H9 (cell line): ENCODE data around the gene RSU1. TPM values are rescaled to one million over a fixed set of nuclear protein-coding genes. Genes with fewer than 3 reads are reported as not detected.
A peak's percentile ranks its signal among the peaks of the same experiment; 100 is the strongest.

Experiments used
- DNase-seq: peaks from one replicate; pipeline ENCODE4 v3.0.0-alpha.2; 2017
- H2AFZ ChIP-seq: one replicate; pipeline ENCODE4 v1.6.1; 2013; ENCODE audit warnings: mild to moderate bottlenecking, low read length, control low read depth, moderate library complexity
- H2AK5ac ChIP-seq: 2 replicates; pipeline ENCODE4 v1.6.1; 2013; ENCODE audit warnings: low read length, control low read depth, mixed read lengths; ENCODE audit not compliant: insufficient read length
- H2BK120ac ChIP-seq: one replicate; pipeline ENCODE4 v1.6.1; 2013; ENCODE audit warnings: low read depth, mild to moderate bottlenecking, low read length, control low read depth, inconsistent platforms; ENCODE audit not compliant: poor library complexity, severe bottlenecking
- H2BK12ac ChIP-seq: 2 replicates; pipeline ENCODE4 v1.6.1; 2013; ENCODE audit warnings: low read length, control low read depth, mixed read lengths, low read depth; ENCODE audit not compliant: insufficient read length
- H2BK15ac ChIP-seq: 2 replicates; pipeline ENCODE4 v1.6.1; 2013; ENCODE audit warnings: low read depth, low read length, control low read depth
- H2BK20ac ChIP-seq: one replicate; pipeline ENCODE4 v1.6.1; 2013; ENCODE audit warnings: low read depth, mild to moderate bottlenecking, low read length, control low read depth, inconsistent platforms; ENCODE audit not compliant: poor library complexity, severe bottlenecking
- H2BK5ac ChIP-seq: 2 replicates; pipeline ENCODE4 v1.6.1; 2013; ENCODE audit warnings: low read length, control low read depth, mixed read lengths; ENCODE audit not compliant: insufficient read length
- H3K14ac ChIP-seq: 2 replicates; pipeline ENCODE4 v1.6.1; 2013; ENCODE audit warnings: low read length, control low read depth; ENCODE audit not compliant: insufficient read depth
- H3K18ac ChIP-seq: 2 replicates; pipeline ENCODE4 v1.6.1; 2013; ENCODE audit warnings: low read depth, mild to moderate bottlenecking, mixed read lengths, low read length, control low read depth; ENCODE audit not compliant: insufficient read length
- H3K23ac ChIP-seq: 2 replicates; pipeline ENCODE4 v1.6.1; 2013; ENCODE audit warnings: low read length, control low read depth, mixed read lengths, low read depth; ENCODE audit not compliant: insufficient read length
- H3K23me2 ChIP-seq: 2 replicates; pipeline ENCODE4 v1.6.1; 2013; ENCODE audit warnings: low read depth, mild to moderate bottlenecking, mixed read lengths, low read length, control low read depth; ENCODE audit not compliant: insufficient read length, poor library complexity, severe bottlenecking
- H3K27ac ChIP-seq: 2 replicates; pipeline ENCODE4 v1.5.1; 2013; ENCODE audit warnings: low read length, control low read depth, mixed read lengths, low read depth; ENCODE audit not compliant: insufficient read length
- H3K27me3 ChIP-seq: 2 replicates; pipeline ENCODE4 v1.6.1; 2013; ENCODE audit warnings: low read length, control low read depth, inconsistent platforms; ENCODE audit not compliant: insufficient read depth
- H3K4ac ChIP-seq: 2 replicates; pipeline ENCODE4 v1.6.1; 2013; ENCODE audit warnings: low read depth, mild to moderate bottlenecking, control low read depth, inconsistent platforms, low read length, moderate library complexity
- H3K4me1 ChIP-seq: 2 replicates; pipeline ENCODE4 v1.6.1; 2013; ENCODE audit warnings: low read length, control low read depth, inconsistent platforms; ENCODE audit not compliant: insufficient read depth
- H3K4me2 ChIP-seq: 2 replicates; pipeline ENCODE4 v1.6.1; 2013; ENCODE audit warnings: low read length, control low read depth, mixed read lengths; ENCODE audit not compliant: insufficient read length, insufficient read depth
- H3K56ac ChIP-seq: 2 replicates; pipeline ENCODE4 v1.6.1; 2013; ENCODE audit warnings: low read depth, mild to moderate bottlenecking, mixed read lengths, low read length, control low read depth; ENCODE audit not compliant: insufficient read length
- H3K79me1 ChIP-seq: 2 replicates; pipeline ENCODE4 v1.6.1; 2013; ENCODE audit warnings: low read depth, mild to moderate bottlenecking, moderate library complexity, low read length, control low read depth, inconsistent platforms; ENCODE audit not compliant: insufficient read depth, poor library complexity, severe bottlenecking
- H3K79me2 ChIP-seq: 2 replicates; pipeline ENCODE4 v1.6.1; 2013; ENCODE audit warnings: low read length, control low read depth, inconsistent platforms; ENCODE audit not compliant: insufficient read depth
- H3K9ac ChIP-seq: 2 replicates; pipeline ENCODE4 v1.6.1; 2013; ENCODE audit warnings: low read length, control low read depth, mixed read lengths; ENCODE audit not compliant: insufficient read length; ENCODE audit errors: extremely low read depth
- H3K9me3 ChIP-seq: one replicate; pipeline ENCODE4 v1.6.1; 2013; ENCODE audit warnings: low read depth, low read length, inconsistent platforms; ENCODE audit not compliant: control insufficient read depth
- H3T11ph ChIP-seq: one replicate; pipeline ENCODE4 v1.6.1; 2013; ENCODE audit warnings: mild to moderate bottlenecking, low read length, control low read depth, inconsistent platforms
- H4K20me1 ChIP-seq: one replicate; pipeline ENCODE4 v1.6.1; 2013; ENCODE audit not compliant: control insufficient read depth, insufficient read length, insufficient read depth
- H4K5ac ChIP-seq: 2 replicates; pipeline ENCODE4 v1.6.1; 2013; ENCODE audit warnings: low read depth, mild to moderate bottlenecking, mixed read lengths, low read length, control low read depth; ENCODE audit not compliant: insufficient read length
- H4K8ac ChIP-seq: replicated peaks from 2 replicates; pipeline ENCODE4 v1.6.1; 2013; ENCODE audit warnings: low read length, control low read depth, mixed read lengths, low read depth; ENCODE audit not compliant: insufficient read length
- H4K91ac ChIP-seq: 2 replicates; pipeline ENCODE4 v1.6.1; 2013; ENCODE audit warnings: low read depth, mild to moderate bottlenecking, moderate library complexity, mixed read lengths, low read length, control low read depth; ENCODE audit not compliant: insufficient read length
- H3K27ac Mint-ChIP-seq, 3 experiments: 2 replicates in 2 of 3; 3 replicates in 1 of 3; pipeline ENCODE4 v1.8.0; 2020 to 2021; ENCODE audit warnings: mixed read lengths in 3 of 3, mild to moderate bottlenecking in 1 of 3, moderate library complexity in 1 of 3
- H3K27me3 Mint-ChIP-seq: 2 replicates; pipeline ENCODE4 v1.8.0; 2021; ENCODE audit warnings: low read depth, mild to moderate bottlenecking, moderate library complexity, mixed read lengths
- H3K36me3 Mint-ChIP-seq, 3 experiments: 2 replicates in 2 of 3; 3 replicates in 1 of 3; pipeline ENCODE4 v1.8.0; 2020 to 2021; ENCODE audit warnings: low read depth in 3 of 3, mixed read lengths in 3 of 3; ENCODE audit not compliant: insufficient read depth in 1 of 3
- H3K4me1 Mint-ChIP-seq, 2 experiments: 2 replicates each; pipeline ENCODE4 v1.8.0; 2020; ENCODE audit warnings: mixed read lengths in 2 of 2
- H3K4me3 Mint-ChIP-seq, 2 experiments: 2 replicates in 1 of 2; 3 replicates in 1 of 2; pipeline ENCODE4 v1.8.0; 2020 to 2021; ENCODE audit warnings: mild to moderate bottlenecking in 2 of 2, mixed read lengths in 2 of 2, moderate library complexity in 1 of 2
- H3K9me3 Mint-ChIP-seq, 2 experiments: 2 replicates in 1 of 2; 3 replicates in 1 of 2; pipeline ENCODE4 v1.8.0; 2020; ENCODE audit warnings: mild to moderate bottlenecking in 2 of 2, mixed read lengths in 2 of 2, moderate library complexity in 1 of 2
- CTCF ChIP-seq: fragments of 200-600 bp; sonication (generic); conservative IDR thresholded peaks from 3 replicates; pipeline ENCODE4 v1.8.0; 2021; ENCODE audit warnings: antibody characterized with exemption, mild to moderate bottlenecking
- WGBS: extraction: QIAGEN DNeasy Blood & Tissue Kit; methylation state at CpG from one replicate; pipeline ENCODE4 v1.1.7; 2013; ENCODE audit warnings: missing lambda C conversion rate, low lambda C conversion rate, mixed read lengths; ENCODE audit not compliant: insufficient read length; ENCODE audit errors: extremely low coverage; 5-methylcytosine and 5-hydroxymethylcytosine counted together
- total RNA-seq: library from RNA; stranded (reverse); gene quantifications from 2 replicates; pipeline ENCODE4 v1.2.1, GENCODE V29; 2021

Gene RSU1
- total RNA-seq, 1 experiment from 2014 or later, result 59.4 TPM

GRCh38 chr10:16787361-16787791 lies 29.8 kb downstream of the RSU1 start:
- H4K5ac ChIP-seq, result no peak overlapping the region
- H3K4me2 ChIP-seq, result no peak overlapping the region
- no peaks in the 10 kb centered on the region for H4K20me1 ChIP-seq
- no CpG with 5 or more reads among the region's 12 CpGs for WGBS
- no peak for TF ChIP-seq CTCF
- H3K4me3 Mint-ChIP-seq, result no peak overlapping the region
- H3K9me3 Mint-ChIP-seq, result no peaks in the 10 kb centered on the region
- H3K4ac ChIP-seq, result no peak overlapping the region
- no peaks in the 10 kb centered on the region for H3K27me3 Mint-ChIP-seq
- H3K36me3 Mint-ChIP-seq, result 0 out of 7 replicates have a peak, but pooled peaks cover 0 to 5% (median 4%) of the 10 kb centered on the region in 3 experiments
- no peak overlapping the region for H3K56ac ChIP-seq
- H3T11ph ChIP-seq, result no peak overlapping the region
- H3K23me2 ChIP-seq, result no peaks in the 10 kb centered on the region
- H3K27ac ChIP-seq, result no peak overlapping the region
- no peaks in the 10 kb centered on the region for H3K4me1 Mint-ChIP-seq
- H3K23ac ChIP-seq, result no peak overlapping the region
- H3K9me3 ChIP-seq, result no peaks in the 10 kb centered on the region
- H2AK5ac ChIP-seq, result no peak overlapping the region
- H4K91ac ChIP-seq, result no peak overlapping the region
- no peak overlapping the region for H2BK20ac ChIP-seq
- no peak for DNase-seq
- no peaks in the 10 kb centered on the region for H3K4me1 ChIP-seq
- no peak overlapping the region for H3K18ac ChIP-seq
- no peaks in the 10 kb centered on the region for H3K79me1 ChIP-seq
- no peak overlapping the region for H2BK5ac ChIP-seq
- H2AFZ ChIP-seq, result no peak overlapping the region
- no peak overlapping the region for H2BK12ac ChIP-seq
- no peak overlapping the region for H2BK120ac ChIP-seq
- no peak overlapping the region for H2BK15ac ChIP-seq
- H3K79me2 ChIP-seq, result 0 out of 2 replicates have a peak, but pooled peaks cover 2% of the 10 kb centered on the region
- H4K8ac ChIP-seq, result no peak overlapping the region
- H3K27ac Mint-ChIP-seq, result peak overlapping the region in 2 of 3 experiments; percentile 49 to 62; a peak in 2 of 7 replicates
- H3K14ac ChIP-seq, result no peak overlapping the region
- H3K9ac ChIP-seq, result no peak overlapping the region
- H3K27me3 ChIP-seq, result no peaks in the 10 kb centered on the region
